ENCODE measurements around the gene PIK3R2.
"Not testable (repeated sequence)": the region's sequence is repeated elsewhere in the genome, so short reads cannot be mapped to it uniquely, and the experiment has no call there.

Gene PIK3R2

GRCh38 chr19:18157465-18158063 lies 4.6 kb downstream of the PIK3R2 start:
- Histone ChIP-seq H3K4me3 (ENCODE audit: low read length) (no peak overlapping the region), H3K27me3 (ENCODE audit: control insufficient read depth, insufficient read depth, low read length) (no peaks in the 10 kb centered on the region), H3K36me3 (ENCODE audit: insufficient read depth, low read length) (peaks cover 30% of the 10 kb centered on the region), H3K4me2 (ENCODE audit: low read length) (peak overlapping the region; percentile 61), H3K9ac (ENCODE audit: low read depth, low read length) (peak overlapping the region; percentile 50), H3K9me3 (replicated peaks; ENCODE audit: low read length) (no peaks in the 10 kb centered on the region), H3K4me1 (ENCODE audit: control insufficient read depth, insufficient read depth, low read length) (peaks cover 42% of the 10 kb centered on the region)

GRCh38 chr19:18158467-18158866 lies 5.5 kb downstream of the PIK3R2 start:
- Histone ChIP-seq H3K9ac (ENCODE audit: low read depth, low read length) (no peak overlapping the region), H3K4me2 (ENCODE audit: low read length) (no peak overlapping the region), H3K36me3 (ENCODE audit: insufficient read depth, low read length) (peaks cover 38% of the 10 kb centered on the region), H3K4me3 (ENCODE audit: low read length) (no peak overlapping the region), H3K9me3 (replicated peaks; ENCODE audit: low read length) (no peaks in the 10 kb centered on the region), H3K27me3 (ENCODE audit: control insufficient read depth, insufficient read depth, low read length) (no peaks in the 10 kb centered on the region), H3K4me1 (ENCODE audit: control insufficient read depth, insufficient read depth, low read length) (peaks cover 42% of the 10 kb centered on the region)

GRCh38 chr19:18159059-18159616 lies 6.2 kb downstream of the PIK3R2 start:
- H3K9ac ChIP-seq (ENCODE audit: low read depth, low read length); H3K4me2 ChIP-seq (ENCODE audit: low read length); H3K4me3 ChIP-seq (ENCODE audit: low read length); H3K27me3 ChIP-seq (ENCODE audit: control insufficient read depth, insufficient read depth, low read length); H3K9me3 ChIP-seq (replicated peaks; ENCODE audit: low read length): not testable (repeated sequence)
- Histone ChIP-seq H3K36me3 (ENCODE audit: insufficient read depth, low read length) (peaks cover 39% of the 10 kb centered on the region), H3K4me1 (ENCODE audit: control insufficient read depth, insufficient read depth, low read length) (peaks cover 36% of the 10 kb centered on the region)

- no peak overlapping the region for H3K4me2 ChIP-seq (ENCODE audit: low read length)
- H3K9me3 ChIP-seq (replicated peaks; ENCODE audit: low read length): no peaks in the 10 kb centered on the region
- peaks cover 31% of the 10 kb centered on the region for H3K4me1 ChIP-seq (ENCODE audit: control insufficient read depth, insufficient read depth, low read length)
- no peak overlapping the region for H3K9ac ChIP-seq (ENCODE audit: low read depth, low read length)
- H3K4me3 ChIP-seq (ENCODE audit: low read length): no peak overlapping the region
- no peaks in the 10 kb centered on the region for H3K27me3 ChIP-seq (ENCODE audit: control insufficient read depth, insufficient read depth, low read length)
- H3K36me3 ChIP-seq (ENCODE audit: insufficient read depth, low read length): peaks cover 39% of the 10 kb centered on the region
These were observed 6.8 kb downstream of the PIK3R2 start for GRCh38 chr19:18159810-18160209.

GRCh38 chr19:18160493-18160970 lies 7.6 kb downstream of the PIK3R2 start:
- Histone ChIP-seq H3K4me3 (ENCODE audit: low read length) (peak overlapping the region; percentile 65), H3K9me3 (replicated peaks; ENCODE audit: low read length) (no peaks in the 10 kb centered on the region), H3K27me3 (ENCODE audit: control insufficient read depth, insufficient read depth, low read length) (no peaks in the 10 kb centered on the region), H3K9ac (ENCODE audit: low read depth, low read length) (peak overlapping the region; percentile 62), H3K4me2 (ENCODE audit: low read length) (peak overlapping the region; percentile 82), H3K4me1 (ENCODE audit: control insufficient read depth, insufficient read depth, low read length) (peaks cover 31% of the 10 kb centered on the region), H3K36me3 (ENCODE audit: insufficient read depth, low read length) (peaks cover 37% of the 10 kb centered on the region)

GRCh38 chr19:18160971-18161635 lies 8.1 kb downstream of the PIK3R2 start:
- H3K9me3 ChIP-seq (replicated peaks; ENCODE audit: low read length): no peaks in the 10 kb centered on the region
- H3K4me3 ChIP-seq (ENCODE audit: low read length): peak overlapping the region; percentile 65
- H3K27me3 ChIP-seq (ENCODE audit: control insufficient read depth, insufficient read depth, low read length): no peaks in the 10 kb centered on the region
- peaks cover 38% of the 10 kb centered on the region for H3K36me3 ChIP-seq (ENCODE audit: insufficient read depth, low read length)
- H3K4me1 ChIP-seq (ENCODE audit: control insufficient read depth, insufficient read depth, low read length): peaks cover 31% of the 10 kb centered on the region
- peak overlapping the region; percentile 62 for H3K9ac ChIP-seq (ENCODE audit: low read depth, low read length)
- H3K4me2 ChIP-seq (ENCODE audit: low read length): peak overlapping the region; percentile 82

- H3K9ac ChIP-seq (ENCODE audit: low read depth, low read length): no peak overlapping the region
- H3K4me1 ChIP-seq (ENCODE audit: control insufficient read depth, insufficient read depth, low read length): peaks cover 25% of the 10 kb centered on the region
- peaks cover 35% of the 10 kb centered on the region for H3K36me3 ChIP-seq (ENCODE audit: insufficient read depth, low read length)
- H3K9me3 ChIP-seq (replicated peaks; ENCODE audit: low read length): no peaks in the 10 kb centered on the region
- peak overlapping the region; percentile 59 for H3K4me3 ChIP-seq (ENCODE audit: low read length)
- H3K4me2 ChIP-seq (ENCODE audit: low read length): peak overlapping the region; percentile 77
- no peaks in the 10 kb centered on the region for H3K27me3 ChIP-seq (ENCODE audit: control insufficient read depth, insufficient read depth, low read length)
These were observed 8.7 kb downstream of the PIK3R2 start for GRCh38 chr19:18161636-18162002.

GRCh38 chr19:18164072-18164471 lies 11.1 kb downstream of the PIK3R2 start:
- H3K4me3 ChIP-seq (ENCODE audit: low read length): no peak overlapping the region
- H3K27me3 ChIP-seq (ENCODE audit: control insufficient read depth, insufficient read depth, low read length): no peaks in the 10 kb centered on the region
- peaks cover 12% of the 10 kb centered on the region for H3K4me1 ChIP-seq (ENCODE audit: control insufficient read depth, insufficient read depth, low read length)
- H3K36me3 ChIP-seq (ENCODE audit: insufficient read depth, low read length): peaks cover 42% of the 10 kb centered on the region
- no peaks in the 10 kb centered on the region for H3K9me3 ChIP-seq (replicated peaks; ENCODE audit: low read length)
- H3K9ac ChIP-seq (ENCODE audit: low read depth, low read length): no peak overlapping the region
- no peak overlapping the region for H3K4me2 ChIP-seq (ENCODE audit: low read length)

GRCh38 chr19:18165794-18166544 lies 13.0 kb downstream of the PIK3R2 start:
- Histone ChIP-seq H3K27me3 (ENCODE audit: control insufficient read depth, insufficient read depth, low read length) (no peaks in the 10 kb centered on the region), H3K4me1 (ENCODE audit: control insufficient read depth, insufficient read depth, low read length) (peaks cover 7% of the 10 kb centered on the region), H3K4me2 (ENCODE audit: low read length) (no peak overlapping the region), H3K9ac (ENCODE audit: low read depth, low read length) (no peak overlapping the region), H3K36me3 (ENCODE audit: insufficient read depth, low read length) (peaks cover 48% of the 10 kb centered on the region), H3K9me3 (replicated peaks; ENCODE audit: low read length) (no peaks in the 10 kb centered on the region), H3K4me3 (ENCODE audit: low read length) (no peak overlapping the region)

- Histone ChIP-seq H3K27me3 (ENCODE audit: control insufficient read depth, insufficient read depth, low read length) (no peaks in the 10 kb centered on the region), H3K36me3 (ENCODE audit: insufficient read depth, low read length) (peaks cover 43% of the 10 kb centered on the region), H3K9ac (ENCODE audit: low read depth, low read length) (no peak overlapping the region)
These were observed 14.0 kb downstream of the PIK3R2 start for GRCh38 chr19:18167011-18167410.

GRCh38 chr19:18167975-18168645 lies 15.1 kb downstream of the PIK3R2 start:
- Histone ChIP-seq H3K27me3 (ENCODE audit: control insufficient read depth, insufficient read depth, low read length) (no peaks in the 10 kb centered on the region), H3K9ac (ENCODE audit: low read depth, low read length) (no peak overlapping the region), H3K4me1 (ENCODE audit: control insufficient read depth, insufficient read depth, low read length) (peaks cover 3% of the 10 kb centered on the region), H3K9me3 (replicated peaks; ENCODE audit: low read length) (no peaks in the 10 kb centered on the region), H3K4me3 (ENCODE audit: low read length) (no peak overlapping the region), H3K4me2 (ENCODE audit: low read length) (no peak overlapping the region), H3K36me3 (ENCODE audit: insufficient read depth, low read length) (peaks cover 34% of the 10 kb centered on the region)

More at GRCh38 chr19:18167011-18167410, 14.0 kb downstream of the PIK3R2 start:
- Histone ChIP-seq H3K4me2 (ENCODE audit: low read length) (no peak overlapping the region), H3K4me3 (ENCODE audit: low read length) (no peak overlapping the region), H3K9me3 (replicated peaks; ENCODE audit: low read length) (no peaks in the 10 kb centered on the region), H3K4me1 (ENCODE audit: control insufficient read depth, insufficient read depth, low read length) (no peaks in the 10 kb centered on the region)

All from skeletal muscle satellite cell (primary cell).